Measurements from ENCODE around the gene PRKN.

PRKN gene

GRCh38 chr6:162237331-162237730, 490.2 kb downstream of the PRKN start:
- H3K4me3 ChIP-seq (ENCODE audit: extremely low read depth, insufficient read depth, low read length, poor library complexity, severe bottlenecking), result no peak overlapping the region
- H3K36me3 ChIP-seq (ENCODE audit: control insufficient read depth, insufficient read depth, low read length), result no peaks in the 10 kb centered on the region
- no CpG with 5 or more reads among the region's 1 CpG for WGBS, 2 experiments (ENCODE audit: insufficient coverage in 2 of 2)
- no peak overlapping the region for H3K27ac ChIP-seq (ENCODE audit: low read depth, low read length, severe bottlenecking)
- no peaks in the 10 kb centered on the region for H3K9me3 ChIP-seq (ENCODE audit: control insufficient read depth, low read length)
- no peaks in the 10 kb centered on the region for H3K4me1 ChIP-seq (ENCODE audit: control insufficient read depth, insufficient read depth, low read length, poor library complexity, severe bottlenecking)

GRCh38 chr6:162234631-162235030, 492.9 kb downstream of the PRKN start:
- H3K27ac ChIP-seq (ENCODE audit: low read depth, low read length, severe bottlenecking), result no peak overlapping the region
- no peaks in the 10 kb centered on the region for H3K9me3 ChIP-seq (ENCODE audit: control insufficient read depth, low read length)
- no peaks in the 10 kb centered on the region for H3K36me3 ChIP-seq (ENCODE audit: control insufficient read depth, insufficient read depth, low read length)
- H3K4me1 ChIP-seq (ENCODE audit: control insufficient read depth, insufficient read depth, low read length, poor library complexity, severe bottlenecking), result no peaks in the 10 kb centered on the region
- 73 to 100% methylated on average over 1 to 2 of the region's 2 CpGs for WGBS, 2 experiments (ENCODE audit: insufficient coverage in 2 of 2)
- no peak overlapping the region for H3K4me3 ChIP-seq (ENCODE audit: extremely low read depth, insufficient read depth, low read length, poor library complexity, severe bottlenecking)

- Histone ChIP-seq H3K4me3 (ENCODE audit: extremely low read depth, insufficient read depth, low read length, poor library complexity, severe bottlenecking) (no peak overlapping the region), H3K27ac (ENCODE audit: low read depth, low read length, severe bottlenecking) (no peak overlapping the region), H3K4me1 (ENCODE audit: control insufficient read depth, insufficient read depth, low read length, poor library complexity, severe bottlenecking) (no peaks in the 10 kb centered on the region), H3K36me3 (ENCODE audit: control insufficient read depth, insufficient read depth, low read length) (no peaks in the 10 kb centered on the region), H3K9me3 (ENCODE audit: control insufficient read depth, low read length) (no peaks in the 10 kb centered on the region)
- 67 to 75% methylated on average over 1 of the region's 1 CpG for WGBS, 2 experiments (ENCODE audit: insufficient coverage in 2 of 2)
Observed at GRCh38 chr6:162230147-162230752, 497.3 kb downstream of the PRKN start.

GRCh38 chr6:162229093-162229492, 498.5 kb downstream of the PRKN start:
- Histone ChIP-seq H3K4me1 (ENCODE audit: control insufficient read depth, insufficient read depth, low read length, poor library complexity, severe bottlenecking) (no peaks in the 10 kb centered on the region), H3K9me3 (ENCODE audit: control insufficient read depth, low read length) (no peaks in the 10 kb centered on the region), H3K4me3 (ENCODE audit: extremely low read depth, insufficient read depth, low read length, poor library complexity, severe bottlenecking) (no peak overlapping the region), H3K36me3 (ENCODE audit: control insufficient read depth, insufficient read depth, low read length) (no peaks in the 10 kb centered on the region), H3K27ac (ENCODE audit: low read depth, low read length, severe bottlenecking) (no peak overlapping the region)
- 91 to 93% methylated on average over 2 of the region's 2 CpGs for WGBS, 2 experiments (ENCODE audit: insufficient coverage in 2 of 2)

GRCh38 chr6:162226803-162227202, 500.8 kb downstream of the PRKN start:
- Histone ChIP-seq H3K4me1 (ENCODE audit: control insufficient read depth, insufficient read depth, low read length, poor library complexity, severe bottlenecking) (no peaks in the 10 kb centered on the region), H3K27ac (ENCODE audit: low read depth, low read length, severe bottlenecking) (no peak overlapping the region), H3K36me3 (ENCODE audit: control insufficient read depth, insufficient read depth, low read length) (no peaks in the 10 kb centered on the region), H3K9me3 (ENCODE audit: control insufficient read depth, low read length) (no peaks in the 10 kb centered on the region), H3K4me3 (ENCODE audit: extremely low read depth, insufficient read depth, low read length, poor library complexity, severe bottlenecking) (no peak overlapping the region)
- WGBS, 2 experiments (ENCODE audit: insufficient coverage in 2 of 2), result 92 to 95% methylated on average over 4 of the region's 8 CpGs

- no peaks in the 10 kb centered on the region for H3K4me1 ChIP-seq (ENCODE audit: control insufficient read depth, insufficient read depth, low read length, poor library complexity, severe bottlenecking)
- 75 to 90% methylated on average over 2 to 4 of the region's 5 CpGs for WGBS, 2 experiments (ENCODE audit: insufficient coverage in 2 of 2)
- H3K4me3 ChIP-seq (ENCODE audit: extremely low read depth, insufficient read depth, low read length, poor library complexity, severe bottlenecking), result no peak overlapping the region
- H3K27ac ChIP-seq (ENCODE audit: low read depth, low read length, severe bottlenecking), result no peak overlapping the region
- H3K9me3 ChIP-seq (ENCODE audit: control insufficient read depth, low read length), result no peaks in the 10 kb centered on the region
- H3K36me3 ChIP-seq (ENCODE audit: control insufficient read depth, insufficient read depth, low read length), result no peaks in the 10 kb centered on the region
Observed at GRCh38 chr6:162222521-162222920, 505.0 kb downstream of the PRKN start.

- Histone ChIP-seq H3K4me1 (ENCODE audit: control insufficient read depth, insufficient read depth, low read length, poor library complexity, severe bottlenecking) (no peaks in the 10 kb centered on the region), H3K4me3 (ENCODE audit: extremely low read depth, insufficient read depth, low read length, poor library complexity, severe bottlenecking) (no peak overlapping the region), H3K36me3 (ENCODE audit: control insufficient read depth, insufficient read depth, low read length) (no peaks in the 10 kb centered on the region), H3K27ac (ENCODE audit: low read depth, low read length, severe bottlenecking) (no peak overlapping the region), H3K9me3 (ENCODE audit: control insufficient read depth, low read length) (no peaks in the 10 kb centered on the region)
- 96% methylated on average over 3 of the region's 4 CpGs; no CpG with 5 or more reads in 1 of the 2 experiments for WGBS, 2 experiments (ENCODE audit: insufficient coverage in 2 of 2)
Observed at GRCh38 chr6:162220876-162221275, 506.7 kb downstream of the PRKN start.

- Histone ChIP-seq H3K27ac (ENCODE audit: low read depth, low read length, severe bottlenecking) (no peak overlapping the region), H3K4me3 (ENCODE audit: extremely low read depth, insufficient read depth, low read length, poor library complexity, severe bottlenecking) (no peak overlapping the region), H3K4me1 (ENCODE audit: control insufficient read depth, insufficient read depth, low read length, poor library complexity, severe bottlenecking) (no peaks in the 10 kb centered on the region), H3K36me3 (ENCODE audit: control insufficient read depth, insufficient read depth, low read length) (no peaks in the 10 kb centered on the region), H3K9me3 (ENCODE audit: control insufficient read depth, low read length) (no peaks in the 10 kb centered on the region)
- WGBS, 2 experiments (ENCODE audit: insufficient coverage in 2 of 2), result 80 to 94% methylated on average over 1 to 2 of the region's 4 CpGs
Observed at GRCh38 chr6:162219266-162219665, 508.3 kb downstream of the PRKN start.

- Histone ChIP-seq H3K4me1 (ENCODE audit: control insufficient read depth, insufficient read depth, low read length, poor library complexity, severe bottlenecking) (no peaks in the 10 kb centered on the region), H3K27ac (ENCODE audit: low read depth, low read length, severe bottlenecking) (no peak overlapping the region), H3K4me3 (ENCODE audit: extremely low read depth, insufficient read depth, low read length, poor library complexity, severe bottlenecking) (no peak overlapping the region), H3K36me3 (ENCODE audit: control insufficient read depth, insufficient read depth, low read length) (no peaks in the 10 kb centered on the region), H3K9me3 (ENCODE audit: control insufficient read depth, low read length) (no peaks in the 10 kb centered on the region)
- 80 to 86% methylated on average over 9 to 10 of the region's 11 CpGs for WGBS, 2 experiments (ENCODE audit: insufficient coverage in 2 of 2)
Observed at GRCh38 chr6:162217811-162218493, 509.6 kb downstream of the PRKN start.

- no peaks in the 10 kb centered on the region for H3K36me3 ChIP-seq (ENCODE audit: control insufficient read depth, insufficient read depth, low read length)
Observed at GRCh38 chr6:162217058-162217457, 510.5 kb downstream of the PRKN start.

GRCh38 chr6:162211777-162212176, 515.8 kb downstream of the PRKN start:
- no peaks in the 10 kb centered on the region for H3K36me3 ChIP-seq (ENCODE audit: control insufficient read depth, insufficient read depth, low read length)
- no peak overlapping the region for H3K4me3 ChIP-seq (ENCODE audit: extremely low read depth, insufficient read depth, low read length, poor library complexity, severe bottlenecking)
- H3K4me1 ChIP-seq (ENCODE audit: control insufficient read depth, insufficient read depth, low read length, poor library complexity, severe bottlenecking), result no peaks in the 10 kb centered on the region
- no peaks in the 10 kb centered on the region for H3K9me3 ChIP-seq (ENCODE audit: control insufficient read depth, low read length)
- no peak overlapping the region for H3K27ac ChIP-seq (ENCODE audit: low read depth, low read length, severe bottlenecking)
- 80 to 100% methylated on average over 1 of the region's 1 CpG for WGBS, 2 experiments (ENCODE audit: insufficient coverage in 2 of 2)

More at GRCh38 chr6:162217058-162217457, 510.5 kb downstream of the PRKN start:
- no peak overlapping the region for H3K27ac ChIP-seq (ENCODE audit: low read depth, low read length, severe bottlenecking)
- H3K4me1 ChIP-seq (ENCODE audit: control insufficient read depth, insufficient read depth, low read length, poor library complexity, severe bottlenecking), result no peaks in the 10 kb centered on the region
- H3K4me3 ChIP-seq (ENCODE audit: extremely low read depth, insufficient read depth, low read length, poor library complexity, severe bottlenecking), result no peak overlapping the region
- H3K9me3 ChIP-seq (ENCODE audit: control insufficient read depth, low read length), result no peaks in the 10 kb centered on the region
- WGBS, 2 experiments (ENCODE audit: insufficient coverage in 2 of 2), result 60% methylated on average over 1 of the region's 1 CpG; no CpG with 5 or more reads in 1 of the 2 experiments
